Peyer's patch (tissue), 4 donors: ENCODE data around the gene GNS.

ENCODE experiments used
- POLR2A ChIP-seq, 2 donors: fragments of 450-650 bp; IDR thresholded peaks; one replicate each; pipeline ENCODE4 v1.5.1; 2017; ENCODE audit warnings: antibody characterized with exemption in 2 of 2, mild to moderate bottlenecking in 2 of 2, moderate library complexity in 2 of 2
- TF ChIP-seq, protein P1 (sequence below), 6 experiments: fragments of 450-650 bp in 4 of 6; fragments of 200-600 bp in 2 of 6; sonication (generic) in 1 of 6; IDR thresholded peaks; one replicate each; pipeline ENCODE4 v1.5.1; 2017 to 2019; ENCODE audit warnings: antibody characterized with exemption in 6 of 6, mild to moderate bottlenecking in 3 of 6, moderate library complexity in 1 of 6

GRCh38 chr12:64674367-64674922, 84.8 kb downstream of the GNS start:
- TF ChIP-seq POLR2A (IDR thresholded peaks at IDR 0.05): no peak
- TF ChIP-seq, protein P1, sequence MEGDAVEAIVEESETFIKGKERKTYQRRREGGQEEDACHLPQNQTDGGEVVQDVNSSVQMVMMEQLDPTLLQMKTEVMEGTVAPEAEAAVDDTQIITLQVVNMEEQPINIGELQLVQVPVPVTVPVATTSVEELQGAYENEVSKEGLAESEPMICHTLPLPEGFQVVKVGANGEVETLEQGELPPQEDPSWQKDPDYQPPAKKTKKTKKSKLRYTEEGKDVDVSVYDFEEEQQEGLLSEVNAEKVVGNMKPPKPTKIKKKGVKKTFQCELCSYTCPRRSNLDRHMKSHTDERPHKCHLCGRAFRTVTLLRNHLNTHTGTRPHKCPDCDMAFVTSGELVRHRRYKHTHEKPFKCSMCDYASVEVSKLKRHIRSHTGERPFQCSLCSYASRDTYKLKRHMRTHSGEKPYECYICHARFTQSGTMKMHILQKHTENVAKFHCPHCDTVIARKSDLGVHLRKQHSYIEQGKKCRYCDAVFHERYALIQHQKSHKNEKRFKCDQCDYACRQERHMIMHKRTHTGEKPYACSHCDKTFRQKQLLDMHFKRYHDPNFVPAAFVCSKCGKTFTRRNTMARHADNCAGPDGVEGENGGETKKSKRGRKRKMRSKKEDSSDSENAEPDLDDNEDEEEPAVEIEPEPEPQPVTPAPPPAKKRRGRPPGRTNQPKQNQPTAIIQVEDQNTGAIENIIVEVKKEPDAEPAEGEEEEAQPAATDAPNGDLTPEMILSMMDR (IDR thresholded peaks at IDR 0.05): no peak
